Stimulated activated CD4-positive, alpha-beta T cell treated with anti-CD3 and anti-CD28 coated beads, Interleukin-2, amount 100 ng/mL, for 48 hours (primary cell): Measurements from ENCODE around the gene RASAL2.
"Not testable (repeated sequence)": the region's sequence is repeated elsewhere in the genome, so short reads cannot be mapped to it uniquely, and the experiment has no call there.

Experiments used
- DNase-seq, 2 donors: peaks; one replicate each; pipeline ENCODE4 v3.0.0-alpha.2; 2020

Gene RASAL2

DNA sequence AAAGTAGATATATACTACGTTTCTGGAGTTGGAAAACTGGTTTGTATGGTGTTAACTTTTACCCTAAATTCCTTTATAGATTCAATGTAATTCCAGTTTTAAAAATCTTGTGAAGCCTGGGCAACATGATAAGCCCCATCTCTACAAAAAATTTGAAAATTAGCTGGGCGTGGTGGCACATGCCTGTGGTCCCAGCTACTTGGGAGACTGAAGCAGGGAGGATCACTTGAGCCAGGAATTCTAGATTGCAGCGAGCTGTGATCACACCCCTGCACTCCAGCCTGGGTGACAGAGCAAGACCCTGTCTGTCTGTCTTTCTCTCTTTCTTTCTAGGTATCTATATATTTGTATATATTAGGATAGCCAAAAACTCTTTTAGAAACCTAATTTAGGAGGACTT, 260.9 kb downstream of the RASAL2 start:
- no peak for DNase-seq

- no peak for DNase-seq
Measured at GRCh38 chr1:178356299-178356698, 262.4 kb downstream of the RASAL2 start.

DNA sequence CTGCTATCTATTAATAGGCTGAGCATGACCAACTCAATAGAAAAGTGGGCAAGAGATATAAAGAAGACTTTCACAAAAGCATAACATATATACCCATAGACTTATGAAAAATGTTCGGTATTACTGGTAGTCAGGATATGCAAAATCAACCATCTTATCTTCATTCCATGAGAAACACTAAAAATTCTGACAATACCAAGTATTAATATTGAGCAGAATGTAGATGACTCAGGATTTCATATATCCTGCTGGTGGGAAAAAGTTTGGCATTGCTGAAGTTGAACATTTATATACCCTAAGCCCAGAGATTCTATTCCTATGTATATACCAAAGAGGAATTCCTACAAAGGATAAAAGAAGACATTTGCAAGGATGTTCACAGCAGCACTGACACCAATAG, 264.6 kb downstream of the RASAL2 start:
- no peak for DNase-seq

DNA sequence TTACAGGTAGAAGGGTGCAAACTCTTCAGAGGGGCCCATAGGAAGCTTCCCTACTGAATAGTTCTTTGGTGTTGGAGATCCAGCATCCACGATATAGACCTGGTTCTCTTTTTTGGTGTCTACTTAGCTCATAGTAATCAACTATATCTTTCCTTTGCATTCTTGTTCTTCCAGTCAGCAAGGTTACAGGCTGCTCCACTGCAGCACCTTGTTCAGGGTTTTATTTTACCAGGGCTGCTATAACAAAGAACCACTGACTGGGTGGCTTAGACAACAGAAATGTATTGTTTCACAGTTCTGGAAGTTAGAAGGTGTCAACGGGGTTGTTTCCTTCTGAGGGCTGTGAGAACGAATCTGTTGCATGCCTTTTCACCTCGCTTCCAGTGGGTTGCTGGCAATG, 266.5 kb downstream of the RASAL2 start:
- no peak for DNase-seq

GRCh38 chr1:178361847-178362246, 267.9 kb downstream of the RASAL2 start:
- no peak for DNase-seq

- no peak for DNase-seq
Measured at GRCh38 chr1:178362747-178363146, 268.8 kb downstream of the RASAL2 start.

DNA sequence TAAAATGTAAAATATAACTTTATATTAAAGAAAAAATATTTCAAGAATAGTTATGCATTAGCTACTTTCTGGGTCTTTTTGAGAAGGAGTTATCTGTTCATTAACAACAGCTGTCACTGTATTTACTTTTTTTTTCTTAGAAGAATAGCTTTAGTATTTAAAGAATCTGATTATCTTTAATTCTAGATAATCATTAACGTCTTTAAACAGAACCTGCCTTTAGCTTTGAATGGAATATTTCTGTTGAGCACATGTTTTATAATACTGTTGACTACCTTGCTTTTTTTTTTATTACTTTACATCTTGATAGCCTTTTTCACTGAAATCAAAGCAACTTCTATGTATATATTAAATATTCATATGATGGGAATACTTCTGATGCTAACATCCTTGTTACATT, 270.9 kb downstream of the RASAL2 start:
- DNase-seq = no peak

GRCh38 chr1:178367151-178367550, 273.2 kb downstream of the RASAL2 start:
- no peak for DNase-seq

DNA sequence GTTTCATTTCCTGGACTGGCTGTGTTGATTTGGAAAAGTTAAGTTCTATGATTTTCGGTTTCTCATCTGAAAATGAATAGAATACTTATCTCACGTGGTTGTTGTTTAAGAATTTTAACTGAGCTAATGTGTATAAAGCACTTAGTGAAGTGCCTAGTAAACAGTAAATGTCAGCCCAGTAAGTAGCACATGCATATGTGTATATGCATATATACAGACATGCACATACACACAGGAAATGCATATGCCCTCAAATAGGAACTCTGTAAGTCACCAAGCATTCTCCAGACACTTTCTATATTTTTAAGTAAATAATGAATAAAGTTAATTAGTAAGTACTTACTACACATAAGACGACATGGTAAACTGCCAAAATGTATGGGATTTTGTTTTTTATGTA, 274.3 kb downstream of the RASAL2 start:
- no peak for DNase-seq

- DNase-seq = no peak
Measured at GRCh38 chr1:178371235-178371634, 277.3 kb downstream of the RASAL2 start.

DNA sequence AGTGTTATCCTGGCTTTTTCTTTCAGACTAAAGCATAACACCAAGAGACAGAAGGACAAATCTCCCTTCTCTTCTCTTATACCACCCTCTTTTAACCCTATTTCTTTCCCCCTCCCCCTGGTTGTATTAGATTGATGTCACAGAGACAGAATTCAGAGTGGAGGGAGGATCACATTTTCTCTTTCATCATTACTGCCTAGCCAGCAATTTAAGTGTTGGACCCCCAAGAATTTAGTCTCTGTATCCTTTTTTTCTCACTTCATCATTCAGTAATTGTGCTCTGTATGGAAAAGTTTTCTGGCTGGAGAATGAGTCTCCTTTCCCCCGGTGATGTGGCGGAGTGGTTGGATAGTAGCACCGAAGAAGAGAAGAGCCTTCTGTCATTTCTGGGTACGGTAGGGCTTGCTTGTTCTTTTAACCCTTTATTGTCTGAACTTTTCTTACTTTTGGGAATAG, 278.1 kb downstream of the RASAL2 start:
- no peak for DNase-seq

GRCh38 chr1:178374016-178374415, 280.1 kb downstream of the RASAL2 start:
- DNase-seq = no peak

DNA sequence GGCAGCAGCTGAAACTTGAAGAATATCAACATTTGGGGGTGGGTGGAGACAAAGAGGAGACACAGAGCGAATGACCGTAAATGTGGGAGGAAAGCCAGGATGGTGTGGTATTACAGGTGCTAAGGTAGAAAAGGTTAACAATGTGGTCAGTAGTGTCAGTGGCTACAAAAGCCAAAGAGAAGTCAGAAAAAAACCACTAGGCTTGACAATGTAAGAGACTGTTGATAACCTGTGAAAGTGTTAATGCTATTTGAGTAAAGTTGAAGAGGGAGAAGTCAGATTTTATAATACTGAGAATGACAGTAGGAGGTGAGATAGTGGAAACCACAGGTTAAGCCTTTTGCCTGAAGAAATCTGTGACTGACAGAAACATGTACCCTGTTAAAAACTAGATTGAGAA, 282.1 kb downstream of the RASAL2 start:
- no peak for DNase-seq

DNA sequence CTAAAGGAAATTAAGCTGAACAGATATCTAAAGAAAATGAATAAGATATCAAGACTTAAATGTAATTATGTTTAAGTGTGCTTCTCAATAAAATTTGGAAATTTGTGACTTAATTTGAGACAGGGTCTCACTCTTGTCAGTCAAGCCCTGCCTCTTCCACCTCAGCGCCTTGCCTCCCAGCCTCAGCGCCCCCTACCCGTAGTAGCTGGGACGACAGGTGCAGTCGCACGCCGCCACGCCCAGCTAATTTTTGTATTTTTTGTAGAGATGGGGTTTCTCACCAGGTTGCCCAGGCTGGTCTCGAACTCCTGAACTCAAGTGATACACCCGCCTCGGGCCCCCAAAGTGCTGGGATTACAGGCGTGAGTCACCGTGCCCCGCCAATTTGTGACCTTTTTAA, 285.9 kb downstream of the RASAL2 start:
- peak in 1 of 2 donors; percentile 3 for DNase-seq

DNA sequence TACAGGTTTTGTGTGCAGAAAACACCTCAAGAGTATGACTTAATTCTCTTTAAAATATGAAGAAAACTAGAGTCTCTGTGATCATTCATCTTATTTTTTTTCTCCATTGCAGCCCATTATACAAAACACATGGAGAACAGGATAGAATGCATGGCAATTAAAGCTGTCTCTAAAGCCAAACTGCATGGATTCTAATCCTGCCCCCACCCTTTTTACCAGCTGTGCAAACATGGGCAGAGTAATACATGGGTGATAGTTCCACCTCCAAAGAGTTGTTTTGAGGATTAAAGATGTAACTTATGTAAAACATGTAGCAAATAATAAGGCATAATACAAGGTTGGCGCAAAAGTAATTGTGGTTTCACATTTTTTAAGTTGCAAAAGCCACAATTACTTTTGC, 288.5 kb downstream of the RASAL2 start:
- DNase-seq = no peak

DNA sequence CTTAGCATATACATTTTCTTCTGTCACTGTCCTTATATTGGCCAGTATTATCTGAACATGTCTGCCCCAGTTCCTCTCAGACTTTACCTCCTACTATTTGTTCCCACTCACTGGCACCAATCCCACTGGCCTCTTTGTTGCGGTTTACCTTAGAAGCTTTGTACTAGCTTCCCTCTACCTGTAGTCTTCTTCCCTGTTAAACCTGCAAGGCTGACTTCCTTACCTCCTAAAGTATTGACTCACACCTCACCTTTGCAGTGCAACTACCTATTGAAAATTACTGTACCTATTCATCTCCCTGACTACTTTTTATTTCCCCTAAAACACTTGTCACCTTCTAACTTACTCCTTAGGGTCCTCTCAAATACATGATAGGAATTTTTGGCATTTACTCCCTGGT, 291.8 kb downstream of the RASAL2 start:
- no peak for DNase-seq

DNA sequence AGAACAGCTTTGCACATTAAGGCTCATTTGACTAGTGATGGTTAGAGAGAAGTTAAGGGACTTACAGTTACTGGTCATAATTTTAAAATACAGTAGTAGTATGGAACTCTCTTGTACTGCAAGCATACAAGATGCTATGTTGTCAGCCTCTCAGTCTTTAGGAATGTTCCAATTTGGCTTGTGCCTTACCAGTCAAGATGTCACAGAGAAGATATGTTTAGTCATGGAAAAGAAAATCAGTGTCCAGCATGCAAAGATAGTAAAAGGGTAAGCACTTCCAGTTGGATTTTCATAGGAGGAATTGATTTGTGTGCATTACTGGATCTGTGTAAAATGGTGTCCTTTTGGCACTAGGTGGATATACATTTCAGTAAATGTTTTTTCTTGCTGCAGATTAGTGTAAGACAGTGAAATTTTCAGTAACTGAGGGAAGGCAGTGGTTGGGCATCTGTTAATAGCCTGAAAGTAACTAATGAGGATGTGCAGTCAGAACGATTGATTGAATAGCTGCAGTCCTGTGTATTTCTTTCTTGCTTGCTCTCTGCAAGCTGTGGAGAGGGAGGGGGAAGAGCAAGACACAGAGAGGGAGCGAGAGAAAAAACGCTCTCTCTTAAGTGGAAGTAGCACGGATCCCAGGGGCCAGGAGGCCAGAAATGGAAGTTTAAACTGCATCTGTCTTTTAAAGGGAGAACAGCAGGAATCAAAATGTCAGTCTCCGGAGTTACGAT, 294.7 kb downstream of the RASAL2 start:
- no peak for DNase-seq

- DNase-seq = no peak
Measured at GRCh38 chr1:178389441-178389840, 295.5 kb downstream of the RASAL2 start.

GRCh38 chr1:178390280-178390679, 296.4 kb downstream of the RASAL2 start:
- not testable (repeated sequence) for DNase-seq

GRCh38 chr1:178393370-178393769, 299.5 kb downstream of the RASAL2 start:
- no peak for DNase-seq

- no peak for DNase-seq
Measured at GRCh38 chr1:178396789-178397188, 302.9 kb downstream of the RASAL2 start.

DNA sequence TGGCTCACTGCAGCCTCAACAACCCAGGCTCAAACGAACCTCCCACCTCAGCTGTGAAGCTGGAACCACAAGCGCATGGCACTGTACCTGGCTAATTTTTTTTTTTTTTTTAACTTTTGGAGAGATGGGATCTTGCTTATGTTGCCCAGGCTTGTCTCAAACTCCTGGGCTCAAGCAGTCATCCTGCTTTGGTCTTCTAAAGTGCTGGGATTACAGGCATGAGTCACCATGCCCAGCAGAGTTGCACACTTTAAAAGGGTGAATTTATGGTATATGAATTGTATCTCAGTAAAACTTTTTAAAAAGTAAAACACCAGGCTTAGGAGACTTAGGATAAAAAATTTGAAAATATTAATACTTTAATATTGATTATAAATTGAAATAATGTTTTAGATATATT, 303.8 kb downstream of the RASAL2 start:
- no peak for DNase-seq

- DNase-seq = no peak
Measured at GRCh38 chr1:178399177-178399728, 305.3 kb downstream of the RASAL2 start.

DNA sequence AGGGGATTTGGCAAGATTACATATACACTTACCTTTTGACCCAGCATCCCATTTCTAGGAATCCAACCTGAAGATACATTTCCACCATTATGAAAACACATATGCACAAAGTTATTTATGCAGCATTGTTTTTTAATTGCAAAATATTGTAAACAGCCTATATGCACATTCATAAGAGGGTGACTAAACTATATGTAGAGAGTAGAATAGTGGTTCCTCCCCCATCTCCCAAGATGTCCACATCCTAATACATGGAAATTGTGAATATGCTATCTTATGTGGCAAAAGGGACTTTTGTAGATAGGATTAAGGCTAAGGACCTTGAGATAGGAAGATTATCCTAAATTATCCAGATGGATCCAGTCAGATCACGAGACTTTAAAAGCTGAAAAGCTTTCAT, 311.2 kb downstream of the RASAL2 start:
- no peak for DNase-seq

- no peak for DNase-seq
Measured at GRCh38 chr1:178407215-178407614, 313.3 kb downstream of the RASAL2 start.
